GM04503 (cell line): ENCODE measurements around the gene HOXB4.

Source experiments
- DNase-seq: peaks from one replicate; pipeline ENCODE4 v3.0.0-alpha.2; 2012; ENCODE audit warnings: low read depth

The HOXB4 gene

GRCh38 chr17:48615047-48615962 lies 37.2 kb upstream of the HOXB4 start, which contains the start of gene HOXB8:
TSS of gene HOXB8 (minus strand) at chr17:48615292. CDS start at chr17:48614704, 588 bp downstream.
- DNase-seq = no peak

GRCh38 chr17:48613862-48614694 lies 35.9 kb upstream of the HOXB4 start:
- no peak for DNase-seq

- DNase-seq = no peak
These were observed 34.9 kb upstream of the HOXB4 start for GRCh38 chr17:48612854-48613691.

GRCh38 chr17:48612456-48612853 lies 34.3 kb upstream of the HOXB4 start:
- no peak for DNase-seq

- DNase-seq = no peak
These were observed 33.7 kb upstream of the HOXB4 start for GRCh38 chr17:48611681-48612455.

GRCh38 chr17:48611213-48611612 lies 33.1 kb upstream of the HOXB4 start:
- DNase-seq = no peak

- DNase-seq = no peak
These were observed 32.4 kb upstream of the HOXB4 start, which contains the start of gene HOXB7 for GRCh38 chr17:48610282-48611211. TSS of gene HOXB7 (minus strand) at chr17:48611017. CDS start at chr17:48610918, 99 bp downstream.

GRCh38 chr17:48609759-48610281 lies 31.7 kb upstream of the HOXB4 start:
- DNase-seq = no peak

GRCh38 chr17:48609033-48609432 lies 30.9 kb upstream of the HOXB4 start:
- no peak for DNase-seq

GRCh38 chr17:48608494-48608834 lies 30.3 kb upstream of the HOXB4 start:
- no peak for DNase-seq

GRCh38 chr17:48606892-48607614 lies 28.9 kb upstream of the HOXB4 start:
- DNase-seq = no peak

- DNase-seq = no peak
These were observed 28.1 kb upstream of the HOXB4 start for GRCh38 chr17:48605991-48606891.

GRCh38 chr17:48605409-48605919 lies 27.3 kb upstream of the HOXB4 start:
- DNase-seq = no peak

- no peak for DNase-seq
These were observed 26.7 kb upstream of the HOXB4 start, which contains the start of gene HOXB6 for GRCh38 chr17:48604770-48605329. TSS of gene HOXB6 (minus strand) at chr17:48604986. CDS start at chr17:48598150, 6,836 bp downstream.

GRCh38 chr17:48603959-48604769 lies 26.0 kb upstream of the HOXB4 start:
- no peak for DNase-seq
